Cardiac muscle cell (in vitro differentiated cells and primary cell): Measurements from ENCODE around the gene DHRSX. TPM values are rescaled to one million over a fixed set of nuclear protein-coding genes. Genes with fewer than 3 reads are reported as not detected.
"Not testable (repeated sequence)": the region's sequence is repeated elsewhere in the genome, so short reads cannot be mapped to it uniquely, and the experiment has no call there.

ENCODE experiments used
- DNase-seq, 2 donors: peaks; one replicate each; pipeline versions ENCODE4 v3.0.0 to v3.0.0-alpha.2; 2010 to 2017; ENCODE audit warnings: low read depth in 1 of 2, low spot score in 1 of 2
- H3K27ac ChIP-seq: fragments of 200-600 bp; sonication (generic); 2 replicates; pipeline ENCODE4 v1.5.1; 2016
- H3K27me3 ChIP-seq: fragments of 200-600 bp; sonication (generic); 2 replicates; pipeline ENCODE4 v1.6.0; 2016; ENCODE audit warnings: control low read depth
- H3K36me3 ChIP-seq: fragments of 200-600 bp; sonication (generic); 2 replicates; pipeline ENCODE4 v1.5.1; 2016; ENCODE audit warnings: control low read depth
- H3K4me1 ChIP-seq: fragments of 200-600 bp; sonication (generic); 2 replicates; pipeline ENCODE4 v1.8.1; 2017; ENCODE audit warnings: low read depth, mild to moderate bottlenecking, mixed run types
- H3K4me3 ChIP-seq: fragments of 200-600 bp; sonication (generic); 2 replicates; pipeline ENCODE4 v1.5.1; 2016; ENCODE audit warnings: mild to moderate bottlenecking
- H3K9me3 ChIP-seq: fragments of 200-600 bp; sonication (generic); 2 replicates; pipeline ENCODE4 v1.5.1; 2017; ENCODE audit warnings: low read depth, mild to moderate bottlenecking, control low read depth
- polyA plus RNA-seq: library from polyadenylated mRNA; unstranded; fragments of >200 nt; fragmentation: Nextera tagmentation; extraction: Ambion mirVana; gene quantifications from 2 replicates; pipeline ENCODE4 v1.2.1, GENCODE V29; 2016
- total RNA-seq: library from RNA; depleted of rRNA; stranded (reverse); fragments of >200 nt; gene quantifications from 2 replicates; pipeline ENCODE4 v1.2.3, GENCODE V29; 2016
- TF ChIP-seq, protein P1 (sequence below): IDR thresholded peaks from 2 replicates; pipeline ENCODE4 v1.5.1; 2012; ENCODE audit warnings: low read depth, mild to moderate bottlenecking, low read length

The DHRSX gene
- total and polyA plus RNA-seq, 2 experiments from 2014 or later, result 20.4 to 33.4 TPM

DNA sequence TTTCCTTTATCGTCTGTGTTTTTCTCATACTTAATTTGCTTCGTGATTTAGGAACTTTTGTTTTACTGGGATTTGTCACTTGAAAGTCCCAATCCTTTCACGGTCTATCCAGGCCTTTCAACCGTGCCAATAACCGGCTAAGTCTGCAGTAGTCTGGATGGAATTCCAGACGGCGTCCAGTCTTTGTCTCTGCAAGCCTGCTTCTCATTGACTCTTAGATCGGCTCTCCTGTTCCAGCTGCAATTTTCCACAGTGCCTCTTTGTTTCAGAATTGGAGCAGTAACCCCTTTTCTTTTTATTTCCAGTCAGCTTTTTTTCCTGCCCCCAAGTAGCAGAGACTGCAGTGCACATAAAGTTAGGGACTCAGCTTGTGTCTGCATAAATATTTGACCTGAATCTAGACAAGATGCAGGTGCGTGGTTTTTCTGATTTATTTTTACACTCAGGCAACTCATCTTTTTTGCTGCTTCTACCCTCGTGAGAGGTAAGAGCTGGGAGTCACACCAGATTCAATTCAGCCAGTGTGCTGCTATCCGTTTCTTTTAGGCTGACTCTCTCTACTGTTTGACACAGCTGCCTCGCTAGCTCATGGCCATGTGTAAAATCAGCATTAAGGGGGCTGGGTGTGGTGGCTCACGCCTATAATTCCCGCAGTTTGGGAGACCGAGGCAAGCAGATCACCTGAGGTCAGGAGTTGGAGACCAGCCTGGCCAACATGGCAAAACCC lies 37.4 kb upstream of the DHRSX start:
- no peaks in the 10 kb centered on the region for H3K27me3 ChIP-seq
- TF ChIP-seq, protein P1, sequence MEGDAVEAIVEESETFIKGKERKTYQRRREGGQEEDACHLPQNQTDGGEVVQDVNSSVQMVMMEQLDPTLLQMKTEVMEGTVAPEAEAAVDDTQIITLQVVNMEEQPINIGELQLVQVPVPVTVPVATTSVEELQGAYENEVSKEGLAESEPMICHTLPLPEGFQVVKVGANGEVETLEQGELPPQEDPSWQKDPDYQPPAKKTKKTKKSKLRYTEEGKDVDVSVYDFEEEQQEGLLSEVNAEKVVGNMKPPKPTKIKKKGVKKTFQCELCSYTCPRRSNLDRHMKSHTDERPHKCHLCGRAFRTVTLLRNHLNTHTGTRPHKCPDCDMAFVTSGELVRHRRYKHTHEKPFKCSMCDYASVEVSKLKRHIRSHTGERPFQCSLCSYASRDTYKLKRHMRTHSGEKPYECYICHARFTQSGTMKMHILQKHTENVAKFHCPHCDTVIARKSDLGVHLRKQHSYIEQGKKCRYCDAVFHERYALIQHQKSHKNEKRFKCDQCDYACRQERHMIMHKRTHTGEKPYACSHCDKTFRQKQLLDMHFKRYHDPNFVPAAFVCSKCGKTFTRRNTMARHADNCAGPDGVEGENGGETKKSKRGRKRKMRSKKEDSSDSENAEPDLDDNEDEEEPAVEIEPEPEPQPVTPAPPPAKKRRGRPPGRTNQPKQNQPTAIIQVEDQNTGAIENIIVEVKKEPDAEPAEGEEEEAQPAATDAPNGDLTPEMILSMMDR, result no peak
- H3K4me3 ChIP-seq, result no peak overlapping the region
- H3K27ac ChIP-seq, result no peak overlapping the region
- H3K36me3 ChIP-seq, result no peaks in the 10 kb centered on the region
- H3K9me3 ChIP-seq, result no peaks in the 10 kb centered on the region
- H3K4me1 ChIP-seq, result no peaks in the 10 kb centered on the region
- no peak for DNase-seq

DNA sequence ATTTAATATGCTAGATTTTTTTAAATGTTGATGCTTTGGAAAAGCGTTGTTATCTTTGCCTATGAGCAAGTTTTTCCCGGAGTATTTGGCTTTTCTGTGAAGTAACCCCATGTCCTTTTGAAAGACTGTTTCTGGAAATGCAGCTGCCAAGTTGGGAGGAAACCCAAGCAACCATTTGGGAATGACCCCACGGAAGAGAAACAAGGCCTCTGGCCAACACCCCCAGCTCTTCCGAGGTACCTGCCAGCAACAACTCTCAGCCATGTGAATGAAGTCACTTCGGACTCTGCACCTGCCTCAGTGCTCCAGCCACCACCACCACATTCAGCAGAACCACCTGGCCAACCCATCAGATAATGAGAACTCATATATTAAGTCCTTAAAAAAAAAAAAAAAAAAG lies 36.2 kb upstream of the DHRSX start:
- H3K27ac ChIP-seq, result no peak overlapping the region
- H3K36me3 ChIP-seq, result no peaks in the 10 kb centered on the region
- no peaks in the 10 kb centered on the region for H3K9me3 ChIP-seq
- no peaks in the 10 kb centered on the region for H3K27me3 ChIP-seq
- TF ChIP-seq, protein P1, result no peak
- no peak overlapping the region for H3K4me3 ChIP-seq
- no peak for DNase-seq
- H3K4me1 ChIP-seq, result no peaks in the 10 kb centered on the region

DNA sequence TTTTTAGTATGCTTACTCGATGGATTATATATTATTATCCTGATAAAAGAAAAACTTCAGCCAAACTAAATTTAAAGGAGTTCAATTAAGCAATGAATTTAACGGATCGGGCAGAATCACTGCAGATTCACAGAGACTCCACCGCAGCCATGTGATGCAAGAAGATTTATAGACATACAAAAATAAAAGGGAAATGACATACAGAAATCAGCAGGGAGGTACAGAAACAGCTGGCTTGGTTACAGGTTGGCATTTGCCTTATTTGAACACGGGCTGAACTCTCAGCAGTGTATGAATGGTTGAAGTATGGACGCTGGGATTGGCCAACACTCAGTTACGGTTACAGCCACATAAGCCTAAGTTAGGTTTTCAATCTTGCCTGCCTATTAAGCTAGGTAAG lies 35.4 kb upstream of the DHRSX start:
- DNase-seq, result no peak
- Histone ChIP-seq H3K36me3 (no peaks in the 10 kb centered on the region), H3K27me3 (no peaks in the 10 kb centered on the region), H3K9me3 (no peaks in the 10 kb centered on the region), H3K27ac (no peak overlapping the region), H3K4me1 (no peaks in the 10 kb centered on the region), H3K4me3 (no peak overlapping the region)
- TF ChIP-seq, protein P1, result no peak

DNA sequence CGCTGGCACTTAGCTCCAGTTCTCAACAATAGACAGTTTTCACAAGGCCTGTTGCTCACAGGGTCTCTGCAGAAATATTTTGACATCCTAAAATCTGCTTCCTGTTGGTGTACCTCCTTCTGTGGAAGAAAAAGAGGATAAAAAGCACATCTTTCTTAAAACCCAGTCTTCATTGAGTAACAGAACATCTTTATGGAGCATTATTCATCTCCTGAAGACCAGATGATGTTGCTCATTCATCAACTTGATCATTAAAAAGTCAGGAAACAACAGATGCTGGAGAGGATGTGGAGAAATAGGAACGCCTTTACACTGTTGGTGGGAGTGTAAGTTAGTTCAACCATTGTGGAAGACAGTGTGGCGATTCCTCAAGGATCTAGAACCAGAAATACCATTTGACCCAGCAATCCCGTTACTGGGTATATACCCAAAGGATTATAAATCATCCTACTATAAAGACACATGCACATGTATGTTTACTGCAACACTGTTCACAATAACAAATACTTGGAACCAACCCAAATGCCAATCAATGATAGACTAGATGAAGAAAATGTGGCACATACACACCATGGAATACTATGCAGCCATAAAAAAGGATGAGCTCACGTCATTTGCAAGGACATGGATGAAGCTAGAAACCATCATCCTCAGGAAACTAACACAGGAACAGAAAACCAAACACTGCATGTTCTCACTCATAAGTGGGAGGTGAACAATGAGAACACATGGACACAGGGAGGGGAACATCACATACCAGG lies 33.7 kb upstream of the DHRSX start:
- not testable (repeated sequence) for H3K36me3 ChIP-seq, DNase-seq, H3K9me3 ChIP-seq, H3K27me3 ChIP-seq, H3K4me3 ChIP-seq, H3K27ac ChIP-seq, H3K4me1 ChIP-seq

DNA sequence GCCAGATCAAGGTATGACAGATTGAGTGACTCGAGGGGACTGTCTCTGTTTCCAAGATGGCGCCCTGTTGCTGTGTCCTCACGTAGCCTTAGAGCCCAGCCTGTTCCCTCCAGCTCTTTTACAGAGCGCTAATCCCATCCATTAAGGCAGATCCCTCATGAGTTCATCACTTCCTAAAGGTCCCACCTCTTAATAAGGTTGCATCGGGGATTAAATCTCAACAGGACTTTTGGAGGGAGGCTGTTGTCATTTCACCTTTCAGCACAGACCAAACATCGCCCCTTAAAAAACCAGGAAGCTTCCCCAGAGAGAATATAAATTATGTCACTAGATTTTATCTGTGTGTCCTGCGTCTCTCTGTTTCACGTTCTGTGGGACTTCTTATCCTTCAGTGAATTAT lies 32.6 kb upstream of the DHRSX start:
- no peak for DNase-seq
- TF ChIP-seq, protein P1, result no peak

DNA sequence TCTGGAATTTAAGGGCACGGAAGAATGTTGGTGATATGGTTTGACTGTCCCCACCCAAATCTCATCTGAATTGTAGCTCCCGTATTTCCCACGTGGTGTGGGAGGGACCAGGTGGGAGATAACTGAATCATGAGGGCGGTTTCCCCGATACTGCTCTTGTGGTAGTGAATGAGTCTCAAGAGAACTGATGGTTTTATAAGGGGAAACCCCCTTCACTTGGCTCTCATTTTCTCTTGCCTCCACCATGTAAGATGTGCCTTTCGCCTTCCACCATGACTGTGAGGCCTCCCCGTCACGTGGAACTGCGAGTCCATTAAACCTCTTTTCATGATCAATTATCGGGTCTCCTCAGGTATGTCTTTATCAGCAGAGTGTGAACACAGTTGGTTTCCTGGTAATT lies 25.6 kb upstream of the DHRSX start:
- Histone ChIP-seq H3K4me3 (no peak overlapping the region), H3K4me1 (no peaks in the 10 kb centered on the region), H3K9me3 (no peaks in the 10 kb centered on the region), H3K27me3 (no peaks in the 10 kb centered on the region), H3K36me3 (no peaks in the 10 kb centered on the region), H3K27ac (no peak overlapping the region)
- DNase-seq, result no peak
- TF ChIP-seq, protein P1, result no peak

More for the DNA sequence above, 32.6 kb upstream of the DHRSX start:
- no peak overlapping the region for H3K4me3 ChIP-seq
- no peaks in the 10 kb centered on the region for H3K27me3 ChIP-seq
- H3K4me1 ChIP-seq, result no peaks in the 10 kb centered on the region
- H3K9me3 ChIP-seq, result no peaks in the 10 kb centered on the region
- H3K36me3 ChIP-seq, result no peaks in the 10 kb centered on the region
- no peak overlapping the region for H3K27ac ChIP-seq
